Ovary (tissue), 3 donors: ENCODE results near the gene ARHGAP4.

Experiments used
- CTCF ChIP-seq, 3 donors: fragments of 450-650 bp in 2 of 3; fragments of 200-600 bp in 1 of 3; IDR thresholded peaks; one replicate each; pipeline versions ENCODE4 v1.5.1 to v1.8.0; 2016 to 2022; ENCODE audit warnings: antibody characterized with exemption in 3 of 3, mild to moderate bottlenecking in 1 of 3
- POLR2A ChIP-seq: fragments of 450-650 bp; IDR thresholded peaks from one replicate; pipeline ENCODE4 v1.6.1; 2017; ENCODE audit warnings: antibody characterized with exemption, mild to moderate bottlenecking, moderate library complexity
- donor health status: DM: no; HTN: no; CAD: no.

GRCh38 chrX:153869473-153870287 lies 56.4 kb downstream of the ARHGAP4 start:
- TF ChIP-seq CTCF (IDR thresholded peaks at IDR 0.05): no peak
- no peak for TF ChIP-seq POLR2A
